Mucosa of descending colon (tissue), 3 donors: ENCODE measurements around the gene DAND5. TPM values are rescaled to one million over a fixed set of nuclear protein-coding genes. Genes with fewer than 3 reads are reported as not detected.

Source experiments
- ATAC-seq: fragments of 200-7000 bp; cut with Tn5 transposase; one replicate; pipeline ENCODE4 v1.9.1; 2020; ENCODE audit warnings: mild to moderate bottlenecking, moderate library complexity
- DNase-seq, 3 donors: peaks; one replicate each; pipeline ENCODE4 v3.0.0-alpha.2; 2020
- H3K36me3 ChIP-seq: fragments of 200-600 bp; one replicate; pipeline ENCODE4 v1.8.0; 2021; ENCODE audit warnings: low read depth, mild to moderate bottlenecking
- H3K4me1 ChIP-seq: fragments of 200-600 bp; one replicate; pipeline ENCODE4 v1.8.0; 2021; ENCODE audit warnings: low read depth, mild to moderate bottlenecking
- H3K4me3 ChIP-seq: fragments of 200-600 bp; one replicate; pipeline ENCODE4 v1.8.0; 2021; ENCODE audit warnings: mild to moderate bottlenecking
- H3K9me3 ChIP-seq: fragments of 200-600 bp; one replicate; pipeline ENCODE4 v1.8.0; 2021; ENCODE audit warnings: mild to moderate bottlenecking
- intact Hi-C, 2 donors: fragments of 100-400 bp; cut with DNase I in 1 of 2; cut with micrococcal nuclease in 1 of 2; formaldehyde crosslinking; loops; one replicate each; pipeline versions ENCODE4 v1.11.0 to v1.11.1; 2022; cut with DNase I, micrococcal nuclease
- total RNA-seq, 3 donors: library from RNA; stranded (reverse); fragmentation: NEBNext Ultra II Directional in 2 of 3; extraction: Animal tissue kit (Norgen Biotek cat#: 25700) in 2 of 3; gene quantifications; one replicate each; pipeline versions ENCODE4 v1.2.1 to v1.2.4, GENCODE V29; 2021 to 2023
- TF ChIP-seq, protein P1 (sequence below): fragments of 200-600 bp; IDR thresholded peaks from one replicate; pipeline ENCODE4 v1.8.0; 2022; ENCODE audit warnings: antibody characterized with exemption, mild to moderate bottlenecking
- donor health status: DM: no; HTN: no; CAD: no; lungs with moderate emphysema.
- donor health status: DM: no; HTN: no; CAD: no.
- donor health status: DM: no; HTN: yes; CAD: no.

Gene DAND5
- total RNA-seq, 3 donors from 2014 or later = 0.34 to 1.1 TPM; not detected in 1

DNA sequence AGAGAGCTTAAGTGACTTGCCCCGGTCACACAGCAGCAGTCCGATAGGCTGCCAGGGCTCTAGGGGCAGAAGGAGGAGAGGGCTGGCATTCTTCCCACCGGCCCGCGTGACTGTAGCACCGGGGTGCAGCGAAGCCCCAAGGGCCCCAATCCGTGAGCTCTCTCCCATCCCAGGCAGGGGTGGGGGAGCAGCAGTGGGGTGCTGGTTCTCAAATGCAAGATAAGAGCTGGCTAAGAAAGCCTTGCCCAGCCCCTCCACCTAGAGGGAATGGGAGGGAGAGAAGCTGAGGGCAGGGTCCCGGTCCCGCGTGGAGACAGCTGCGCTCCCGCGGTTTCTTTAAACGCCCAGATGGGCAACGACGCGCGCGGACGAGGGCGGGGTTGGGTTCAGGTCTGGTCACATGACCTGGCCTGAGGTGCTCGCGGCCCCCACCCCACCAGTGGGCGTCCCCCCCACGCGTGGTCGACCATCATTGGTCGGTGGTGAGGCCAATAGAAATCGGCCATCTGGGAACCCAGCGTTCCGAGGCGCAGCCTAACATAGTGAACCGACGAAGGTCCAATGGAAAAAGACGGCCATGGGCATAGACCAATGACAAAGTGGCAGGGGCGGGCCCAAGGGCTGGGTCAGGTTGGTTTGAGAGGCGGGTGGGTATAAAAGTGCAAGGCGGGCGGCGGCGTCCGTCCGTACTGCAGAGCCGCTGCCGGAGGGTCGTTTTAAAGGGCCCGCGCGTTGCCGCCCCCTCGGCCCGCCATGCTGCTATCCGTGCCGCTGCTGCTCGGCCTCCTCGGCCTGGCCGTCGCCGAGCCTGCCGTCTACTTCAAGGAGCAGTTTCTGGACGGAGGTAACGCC is 31.2 kb upstream of the DAND5 start, which contains the start of gene CALR:
CALR (plus strand) TSS at position 683 of the 852 bp plus-strand sequence; CDS start at position 754, 71 bp downstream.
- H3K9me3 ChIP-seq = no peaks in the 10 kb centered on the region
- ATAC-seq (peak; percentile 90), DNase-seq (peak; percentile 99 to 100 (median 99))
- TF ChIP-seq, protein P1, sequence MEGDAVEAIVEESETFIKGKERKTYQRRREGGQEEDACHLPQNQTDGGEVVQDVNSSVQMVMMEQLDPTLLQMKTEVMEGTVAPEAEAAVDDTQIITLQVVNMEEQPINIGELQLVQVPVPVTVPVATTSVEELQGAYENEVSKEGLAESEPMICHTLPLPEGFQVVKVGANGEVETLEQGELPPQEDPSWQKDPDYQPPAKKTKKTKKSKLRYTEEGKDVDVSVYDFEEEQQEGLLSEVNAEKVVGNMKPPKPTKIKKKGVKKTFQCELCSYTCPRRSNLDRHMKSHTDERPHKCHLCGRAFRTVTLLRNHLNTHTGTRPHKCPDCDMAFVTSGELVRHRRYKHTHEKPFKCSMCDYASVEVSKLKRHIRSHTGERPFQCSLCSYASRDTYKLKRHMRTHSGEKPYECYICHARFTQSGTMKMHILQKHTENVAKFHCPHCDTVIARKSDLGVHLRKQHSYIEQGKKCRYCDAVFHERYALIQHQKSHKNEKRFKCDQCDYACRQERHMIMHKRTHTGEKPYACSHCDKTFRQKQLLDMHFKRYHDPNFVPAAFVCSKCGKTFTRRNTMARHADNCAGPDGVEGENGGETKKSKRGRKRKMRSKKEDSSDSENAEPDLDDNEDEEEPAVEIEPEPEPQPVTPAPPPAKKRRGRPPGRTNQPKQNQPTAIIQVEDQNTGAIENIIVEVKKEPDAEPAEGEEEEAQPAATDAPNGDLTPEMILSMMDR = peak; percentile 18
- H3K4me1 ChIP-seq = peaks cover 23% of the 10 kb centered on the region
- intact Hi-C loops = no loop called here
- H3K36me3 ChIP-seq = no peaks in the 10 kb centered on the region
- H3K4me3 ChIP-seq = peak within 1 kb of the TSS; percentile 98

DNA sequence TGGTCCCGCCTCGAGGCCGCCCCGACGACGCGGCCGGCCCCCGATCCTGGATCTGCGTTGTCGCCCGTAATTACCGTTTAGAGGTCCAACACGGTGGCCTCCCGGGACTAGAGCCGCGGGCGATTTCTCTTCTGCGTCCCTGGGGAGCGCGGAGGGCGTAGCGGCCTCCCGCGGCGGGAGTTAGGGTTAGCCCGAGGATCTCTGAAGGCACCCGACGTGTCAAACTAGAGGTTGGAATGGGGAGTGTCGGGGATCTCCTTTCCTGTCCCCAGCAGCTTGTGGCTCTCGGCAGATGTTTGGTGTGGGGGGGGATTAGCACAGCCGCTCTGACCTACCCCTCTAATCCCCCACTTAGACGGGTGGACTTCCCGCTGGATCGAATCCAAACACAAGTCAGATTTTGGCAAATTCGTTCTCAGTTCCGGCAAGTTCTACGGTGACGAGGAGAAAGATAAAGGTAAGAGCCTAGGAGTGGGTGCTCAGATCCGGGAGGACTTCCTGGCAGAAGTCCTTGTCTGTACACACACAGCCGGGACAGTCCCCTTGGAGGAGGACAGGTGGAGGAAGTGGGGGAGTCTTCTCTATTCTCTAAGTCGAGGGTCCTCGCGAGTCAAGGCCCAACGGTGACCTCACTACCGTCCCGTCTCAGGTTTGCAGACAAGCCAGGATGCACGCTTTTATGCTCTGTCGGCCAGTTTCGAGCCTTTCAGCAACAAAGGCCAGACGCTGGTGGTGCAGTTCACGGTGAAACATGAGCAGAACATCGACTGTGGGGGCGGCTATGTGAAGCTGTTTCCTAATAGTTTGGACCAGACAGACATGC is 30.4 kb upstream of the DAND5 start:
- Histone ChIP-seq H3K36me3 (no peaks in the 10 kb centered on the region), H3K4me3 (peak overlapping the region; percentile 98), H3K4me1 (peaks cover 25% of the 10 kb centered on the region), H3K9me3 (no peaks in the 10 kb centered on the region)
- intact Hi-C loops = no loop called here
- TF ChIP-seq, protein P1 = no peak
- DNase-seq = peak in 2 of 3 donors; percentile 46 to 51
- ATAC-seq = peak; percentile 52

DNA sequence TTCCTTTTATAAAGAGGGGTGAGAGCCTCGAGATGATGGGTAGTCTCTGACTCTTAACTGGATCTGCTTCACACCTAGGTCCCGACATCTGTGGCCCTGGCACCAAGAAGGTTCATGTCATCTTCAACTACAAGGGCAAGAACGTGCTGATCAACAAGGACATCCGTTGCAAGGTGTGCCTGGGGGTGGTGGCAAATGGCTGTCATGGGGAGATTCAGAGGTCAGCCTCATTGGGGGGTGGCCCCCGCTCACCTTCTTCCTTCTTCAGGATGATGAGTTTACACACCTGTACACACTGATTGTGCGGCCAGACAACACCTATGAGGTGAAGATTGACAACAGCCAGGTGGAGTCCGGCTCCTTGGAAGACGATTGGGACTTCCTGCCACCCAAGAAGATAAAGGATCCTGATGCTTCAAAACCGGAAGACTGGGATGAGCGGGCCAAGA is 29.4 kb upstream of the DAND5 start:
- intact Hi-C loops = loop anchor here in 1 of 2 donors (10.0 kb wide), 1 partner anchor 55 kb away; the partner anchor contains the start of genes DNASE2 and KLF1

DNA sequence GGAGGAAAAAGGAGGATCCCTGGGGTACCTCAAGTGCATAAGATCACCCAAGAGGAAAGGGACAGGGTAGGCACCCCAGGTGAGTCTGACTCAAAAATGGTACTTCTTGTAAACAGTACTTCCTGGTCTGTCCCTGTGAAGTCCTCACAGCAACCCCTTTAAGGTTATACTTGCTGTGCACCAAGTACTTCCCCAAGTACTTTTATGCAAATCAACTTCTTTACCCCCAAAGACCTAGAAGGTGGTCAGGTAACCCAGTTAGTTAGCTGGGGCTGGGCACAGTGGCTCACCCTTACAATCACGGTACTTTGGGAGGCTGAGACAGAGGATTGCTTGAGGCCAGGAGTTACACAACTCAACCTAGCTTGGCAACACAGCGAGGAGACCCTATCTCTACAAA is 28.5 kb upstream of the DAND5 start:
- H3K4me3 ChIP-seq = no peak overlapping the region
- H3K36me3 ChIP-seq = no peaks in the 10 kb centered on the region
- no peaks in the 10 kb centered on the region for H3K9me3 ChIP-seq
- peaks cover 25% of the 10 kb centered on the region for H3K4me1 ChIP-seq
- intact Hi-C loops = loop anchor here in 1 of 2 donors (10.0 kb wide), 1 partner anchor 56 kb away; the partner anchor contains the start of genes DNASE2 and KLF1
- no peak for DNase-seq
- ATAC-seq = no peak
- TF ChIP-seq, protein P1 = no peak

More for the DNA sequence above, 29.4 kb upstream of the DAND5 start:
- H3K4me3 ChIP-seq = no peak overlapping the region
- DNase-seq (no peak), ATAC-seq (no peak)
- peaks cover 25% of the 10 kb centered on the region for H3K4me1 ChIP-seq
- H3K36me3 ChIP-seq = no peaks in the 10 kb centered on the region
- no peaks in the 10 kb centered on the region for H3K9me3 ChIP-seq
- TF ChIP-seq, protein P1 = no peak

DNA sequence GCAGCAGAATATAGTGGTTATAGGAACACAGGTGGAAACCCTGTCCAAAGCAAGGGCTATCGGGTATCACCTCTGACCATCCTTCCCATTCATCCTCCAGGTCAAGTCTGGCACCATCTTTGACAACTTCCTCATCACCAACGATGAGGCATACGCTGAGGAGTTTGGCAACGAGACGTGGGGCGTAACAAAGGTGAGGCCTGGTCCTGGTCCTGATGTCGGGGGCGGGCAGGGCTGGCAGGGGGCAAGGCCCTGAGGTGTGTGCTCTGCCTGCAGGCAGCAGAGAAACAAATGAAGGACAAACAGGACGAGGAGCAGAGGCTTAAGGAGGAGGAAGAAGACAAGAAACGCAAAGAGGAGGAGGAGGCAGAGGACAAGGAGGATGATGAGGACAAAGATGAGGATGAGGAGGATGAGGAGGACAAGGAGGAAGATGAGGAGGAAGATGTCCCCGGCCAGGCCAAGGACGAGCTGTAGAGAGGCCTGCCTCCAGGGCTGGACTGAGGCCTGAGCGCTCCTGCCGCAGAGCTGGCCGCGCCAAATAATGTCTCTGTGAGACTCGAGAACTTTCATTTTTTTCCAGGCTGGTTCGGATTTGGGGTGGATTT is 25.8 kb upstream of the DAND5 start:
- ATAC-seq (no peak), DNase-seq (no peak)
- Histone ChIP-seq H3K4me1 (peaks cover 33% of the 10 kb centered on the region), H3K9me3 (no peaks in the 10 kb centered on the region), H3K4me3 (no peak overlapping the region), H3K36me3 (peaks cover 4% of the 10 kb centered on the region)
- intact Hi-C loops = loop anchor here in 1 of 2 donors (10.0 kb wide), 1 partner anchor 59 kb away; the partner anchor contains the start of genes DNASE2 and KLF1
- TF ChIP-seq, protein P1 = no peak
